ENCODE results near the gene KRTAP29-1. TPM values are rescaled to one million over a fixed set of nuclear protein-coding genes. Genes with fewer than 3 reads are reported as not detected.

KRTAP29-1 gene
- total RNA-seq, 2 experiments from 2014 or later = not detected

GRCh38 chr17:41308251-41308917, 5.7 kb upstream of the KRTAP29-1 start:
- no TSS peak for BruUV-seq (replicated peaks)
- TF ChIP-seq CTCF (conservative IDR thresholded peaks at IDR 0.05; ENCODE audit: low read length) (no peak), EZH2phosphoT487 (IDR thresholded peaks at IDR 0.05; ENCODE audit: borderline replicate concordance, low read depth, low read length) (no peak)
- Histone ChIP-seq H2AFZ (ENCODE audit: low read length) (no peak overlapping the region), H3K79me2 (ENCODE audit: insufficient read depth, low read depth, low read length) (no peaks in the 10 kb centered on the region), H3K4me1 (ENCODE audit: insufficient read depth, low read length, poor library complexity, severe bottlenecking) (peaks cover 10% of the 10 kb centered on the region), H3K4me3 (ENCODE audit: low read depth, low read length, poor library complexity, severe bottlenecking) (no peak overlapping the region), H3K4me2 (ENCODE audit: low read length) (peak overlapping the region; percentile 37; the same call in 1 of the 2 replicates), H4K20me1 (ENCODE audit: insufficient read depth, low read length) (no peaks in the 10 kb centered on the region), H3K36me3 (ENCODE audit: insufficient read depth, low read length) (no peaks in the 10 kb centered on the region), H3K9me2 (ENCODE audit: insufficient read depth, low read length) (no peaks in the 10 kb centered on the region), H3K9me3 (ENCODE audit: low read length) (no peaks in the 10 kb centered on the region), H3K27ac (ENCODE audit: low read depth, low read length, poor library complexity, severe bottlenecking) (no peak overlapping the region)
- intact Hi-C loops (cut with micrococcal nuclease; ENCODE audit: unreplicated experiment) = loop anchor here (5.0 kb wide), 1 partner anchor 186 kb away; the partner anchor contains the start of gene KRTAP4-12
- peak; percentile 55 for DNase-seq (ENCODE audit: low spot score)
- POLR2A ChIA-PET = interaction anchor here (0.6 kb wide), 1 partner anchor 95 kb away, joined by 3 read pairs; no protein-coding TSS in a partner anchor
- CTCF ChIA-PET (ENCODE audit: unreplicated experiment) = no interaction called here

- Histone ChIP-seq H3K36me3 (ENCODE audit: insufficient read depth, low read length) (no peaks in the 10 kb centered on the region), H2AFZ (ENCODE audit: low read length) (no peak overlapping the region), H3K27ac (ENCODE audit: low read depth, low read length, poor library complexity, severe bottlenecking) (no peak overlapping the region), H3K79me2 (ENCODE audit: insufficient read depth, low read depth, low read length) (no peaks in the 10 kb centered on the region), H3K4me2 (ENCODE audit: low read length) (no peak overlapping the region), H3K9me3 (ENCODE audit: low read length) (no peaks in the 10 kb centered on the region), H3K9me2 (ENCODE audit: insufficient read depth, low read length) (no peaks in the 10 kb centered on the region), H3K4me1 (ENCODE audit: insufficient read depth, low read length, poor library complexity, severe bottlenecking) (peaks cover 10% of the 10 kb centered on the region), H3K4me3 (ENCODE audit: low read depth, low read length, poor library complexity, severe bottlenecking) (no peak overlapping the region), H4K20me1 (ENCODE audit: insufficient read depth, low read length) (no peaks in the 10 kb centered on the region)
- no peak for DNase-seq (ENCODE audit: low spot score)
- CTCF ChIA-PET (ENCODE audit: unreplicated experiment) = interaction anchor here (0.6 kb wide), 1 partner anchor 110 kb away, joined by 3 read pairs; no protein-coding TSS in a partner anchor
- TF ChIP-seq EZH2phosphoT487 (IDR thresholded peaks at IDR 0.05; ENCODE audit: borderline replicate concordance, low read depth, low read length) (no peak), CTCF (conservative IDR thresholded peaks at IDR 0.05; ENCODE audit: low read length) (no peak)
- POLR2A ChIA-PET = no interaction called here
- BruUV-seq (replicated peaks) = no TSS peak
- intact Hi-C loops (cut with micrococcal nuclease; ENCODE audit: unreplicated experiment) = loop anchor here (5.0 kb wide), 1 partner anchor 185 kb away; the partner anchor contains the start of gene KRTAP4-12
These were observed 5.0 kb upstream of the KRTAP29-1 start for GRCh38 chr17:41307647-41308046.

GRCh38 chr17:41304091-41304490, 1.4 kb upstream of the KRTAP29-1 start:
- Histone ChIP-seq H2AFZ (ENCODE audit: low read length) (no peak overlapping the region), H3K4me1 (ENCODE audit: insufficient read depth, low read length, poor library complexity, severe bottlenecking) (peaks cover 8% of the 10 kb centered on the region), H3K27ac (ENCODE audit: low read depth, low read length, poor library complexity, severe bottlenecking) (no peak overlapping the region), H3K4me2 (ENCODE audit: low read length) (no peak overlapping the region), H3K9me2 (ENCODE audit: insufficient read depth, low read length) (no peaks in the 10 kb centered on the region), H4K20me1 (ENCODE audit: insufficient read depth, low read length) (no peaks in the 10 kb centered on the region), H3K4me3 (ENCODE audit: low read depth, low read length, poor library complexity, severe bottlenecking) (no peak overlapping the region), H3K79me2 (ENCODE audit: insufficient read depth, low read depth, low read length) (no peaks in the 10 kb centered on the region), H3K36me3 (ENCODE audit: insufficient read depth, low read length) (no peaks in the 10 kb centered on the region), H3K9me3 (ENCODE audit: low read length) (no peaks in the 10 kb centered on the region)
- DNase-seq (ENCODE audit: low spot score) = no peak
- intact Hi-C loops (cut with micrococcal nuclease; ENCODE audit: unreplicated experiment) = no loop called here
- TF ChIP-seq CTCF (conservative IDR thresholded peaks at IDR 0.05; ENCODE audit: low read length) (no peak), EZH2phosphoT487 (IDR thresholded peaks at IDR 0.05; ENCODE audit: borderline replicate concordance, low read depth, low read length) (no peak)
- BruUV-seq (replicated peaks) = no TSS peak
- POLR2A ChIA-PET = no interaction called here
- CTCF ChIA-PET (ENCODE audit: unreplicated experiment) = no interaction called here

Measured in OCI-LY7 (cell line).